ENCODE data around the gene COX8C. TPM values are rescaled to one million over a fixed set of nuclear protein-coding genes. Genes with fewer than 3 reads are reported as not detected.

COX8C gene
- total and polyA plus RNA-seq, 9 of the 15 experiments (the other 6 are each of a cell fraction or from before 2014, with no cell fraction given), result not detected

GRCh38 chr14:93332853-93333630 is 13.9 kb upstream of the COX8C start, which contains the start of gene BTBD7 (continued):
- no peak for TF ChIP-seq ZNF592 (IDR thresholded peaks at IDR 0.05)
- no peak for TF ChIP-seq KLF6 (CRISPR knock-in tag; IDR thresholded peaks at IDR 0.05; ENCODE audit: borderline replicate concordance)
- peak in 2 of 3 experiments; percentile 2 to 11; a peak in 1 of 6 replicates for TF ChIP-seq CTCF (IDR thresholded peaks at IDR 0.05 in 2 of 3, conservative IDR thresholded peaks at IDR 0.05 in 1 of 3; ENCODE audit: insufficient read depth in 2 of 3, low read depth in 1 of 3, low read length in 3 of 3)
- TF ChIP-seq CXXC5 (CRISPR knock-in tag; IDR thresholded peaks at IDR 0.05), result peak; percentile 93
- TF ChIP-seq RAD51 (IDR thresholded peaks at IDR 0.05; ENCODE audit: borderline replicate concordance, low read depth), result peak; percentile 62; the same call in 1 of the 2 replicates
- peak; percentile 87 for TF ChIP-seq VEZF1 (CRISPR knock-in tag; IDR thresholded peaks at IDR 0.05)
- no peak for TF ChIP-seq ZNF561 (CRISPR knock-in tag; conservative IDR thresholded peaks at IDR 0.05)
- no peak for TF ChIP-seq CREB3L1 (IDR thresholded peaks at IDR 0.05; ENCODE audit: borderline replicate concordance, low read depth)
- TF ChIP-seq PHF8 (IDR thresholded peaks at IDR 0.05; ENCODE audit: borderline replicate concordance, low read length), result peak; percentile 72; the same call in 1 of the 2 replicates
- TF ChIP-seq HDAC8 (tag; IDR thresholded peaks at IDR 0.05), result no peak
- TF ChIP-seq ZNF224 (CRISPR knock-in tag; IDR thresholded peaks at IDR 0.05), result no peak
- no peak for TF ChIP-seq HDAC6 (IDR thresholded peaks at IDR 0.05; ENCODE audit: low read depth, low read length)
- peak; percentile 91 to 92 for TF ChIP-seq NRF1 (conservative IDR thresholded peaks at IDR 0.05 in 1 of 2, IDR thresholded peaks at IDR 0.05 in 1 of 2)
- peak; percentile 92 for TF ChIP-seq L3MBTL2 (IDR thresholded peaks at IDR 0.05)
- TF ChIP-seq POLR2A (conservative IDR thresholded peaks at IDR 0.05), result peak; percentile 65
- TF ChIP-seq TCF3 (CRISPR knock-in tag; IDR thresholded peaks at IDR 0.05), result no peak
- peak; percentile 60 for TF ChIP-seq KDM5B (IDR thresholded peaks at IDR 0.05; ENCODE audit: insufficient replicate concordance, low read depth, low read length)
- no peak for TF ChIP-seq TRIM28 (IDR thresholded peaks at IDR 0.05)
